Stimulated activated CD8-positive, alpha-beta memory T cell treated with anti-CD3 and anti-CD28 coated beads, Interleukin-7, amount 100 ng/mL, for 1 hour (primary cell): ENCODE measurements around the gene MYLIP.
A peak's percentile ranks its signal among the peaks of the same experiment; 100 is the strongest.

Experiments
- DNase-seq, 2 donors: peaks; one replicate each; pipeline ENCODE4 v3.0.0-alpha.2; 2020; ENCODE audit warnings: low read depth in 2 of 2

The MYLIP gene

GRCh38 chr6:16128759-16129622 lies at the start of gene MYLIP:
Gene MYLIP (plus strand): TSS chr6:16129086. CDS start chr6:16129323, 237 bp downstream.
- DNase-seq: peak; percentile 98

DNA sequence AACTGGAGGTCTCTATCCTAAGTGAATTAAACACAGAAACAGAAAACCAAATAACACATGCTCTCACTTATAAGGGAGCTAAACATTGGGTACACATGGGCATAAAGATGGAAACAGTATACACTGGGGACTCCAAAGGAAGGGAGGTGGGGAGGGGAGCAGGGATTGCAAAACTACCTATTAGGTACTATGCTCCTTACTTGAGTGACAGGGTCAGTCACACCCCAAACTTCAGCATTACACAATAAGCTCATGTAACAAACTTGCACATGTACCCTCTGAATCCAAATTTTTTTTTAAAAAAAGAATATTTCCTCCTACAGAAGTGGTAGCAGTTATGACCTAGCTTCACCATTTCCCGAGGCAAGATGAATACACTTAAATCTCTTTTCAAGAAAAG lies 49.5 kb upstream of the MYLIP start:
- no peak for DNase-seq

DNA sequence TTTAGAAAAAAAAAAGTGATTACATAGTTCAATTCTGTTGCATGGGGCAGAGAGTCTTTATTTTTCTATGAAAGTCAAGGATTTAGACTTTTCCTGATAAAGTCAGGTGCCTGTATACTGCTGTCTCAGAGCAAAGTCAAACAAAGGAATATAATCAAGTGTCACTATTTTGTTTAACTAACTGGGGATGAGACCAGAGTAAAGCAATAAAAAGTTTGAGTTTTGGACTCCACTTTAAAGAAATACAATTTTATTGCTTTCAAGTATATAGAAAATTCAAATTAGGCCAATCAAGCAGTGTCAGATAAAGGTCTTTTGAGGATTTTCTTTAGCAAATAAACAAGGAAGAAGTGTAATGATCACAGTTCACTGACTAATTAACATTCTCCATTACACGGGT lies 48.7 kb upstream of the MYLIP start:
- DNase-seq: no peak

DNA sequence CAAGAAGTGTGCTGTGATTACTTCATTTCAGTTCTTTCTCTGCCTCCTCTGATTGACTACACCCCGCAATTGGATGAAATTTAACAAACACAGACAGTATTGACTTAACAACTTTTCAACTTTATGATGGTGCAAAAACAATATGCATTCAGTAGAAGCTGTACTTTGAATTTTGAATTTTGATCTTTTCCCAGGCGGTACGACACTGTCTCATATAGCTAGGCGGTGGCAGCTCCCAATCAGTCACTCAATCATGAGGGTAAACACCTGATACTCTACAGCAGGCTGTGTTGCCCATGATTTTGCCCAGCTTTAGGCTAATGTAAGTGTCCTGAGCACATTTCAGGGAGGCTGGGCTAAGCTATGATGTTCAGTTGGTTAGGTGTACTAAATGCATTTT lies 47.6 kb upstream of the MYLIP start:
- DNase-seq: no peak

DNA sequence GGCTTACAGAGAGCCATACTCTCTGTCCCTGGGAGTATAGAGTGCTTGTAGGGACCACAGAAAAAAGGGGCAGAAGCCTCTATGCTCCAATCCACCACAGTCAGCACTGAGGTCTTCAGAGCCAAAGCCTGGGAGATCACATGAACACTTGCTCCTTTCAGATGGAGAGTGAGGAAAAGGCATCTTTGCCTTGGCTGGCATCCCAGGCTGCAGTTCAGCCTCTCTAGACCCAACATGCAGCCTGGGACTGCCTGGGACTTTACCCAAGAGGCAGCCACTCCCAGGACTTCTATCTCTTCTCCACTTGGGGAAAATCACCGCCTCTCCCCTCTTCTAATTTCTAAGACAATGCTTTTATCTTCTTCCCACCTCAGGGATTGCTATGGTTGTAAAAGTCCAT lies 46.5 kb upstream of the MYLIP start:
- no peak for DNase-seq

GRCh38 chr6:16086965-16087364 lies 41.9 kb upstream of the MYLIP start:
- DNase-seq: no peak

DNA sequence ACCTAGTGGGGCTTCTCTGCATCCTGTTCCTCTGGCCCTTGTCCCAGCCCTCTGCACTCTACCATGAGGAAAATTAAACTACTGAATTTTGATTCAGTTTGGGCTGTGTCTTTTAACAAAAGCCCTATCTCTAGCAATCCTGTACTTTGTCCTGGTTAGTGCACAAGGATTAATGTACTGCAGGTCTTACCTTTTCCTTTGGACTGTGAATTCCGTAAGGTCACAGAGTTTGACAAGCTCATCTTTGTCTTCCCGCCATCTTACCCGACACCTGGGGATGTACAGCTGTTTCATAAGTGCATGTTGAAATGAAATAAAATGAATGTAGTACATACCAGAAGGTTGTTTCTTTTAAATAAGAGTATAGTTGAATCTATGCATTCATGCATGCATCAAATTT lies 41.5 kb upstream of the MYLIP start:
- DNase-seq: no peak

GRCh38 chr6:16088409-16088808 lies 40.5 kb upstream of the MYLIP start:
- no peak for DNase-seq

- DNase-seq: no peak
These were observed 39.4 kb upstream of the MYLIP start for GRCh38 chr6:16089232-16090062.

- no peak for DNase-seq
These were observed 38.4 kb upstream of the MYLIP start for GRCh38 chr6:16090452-16090851.

DNA sequence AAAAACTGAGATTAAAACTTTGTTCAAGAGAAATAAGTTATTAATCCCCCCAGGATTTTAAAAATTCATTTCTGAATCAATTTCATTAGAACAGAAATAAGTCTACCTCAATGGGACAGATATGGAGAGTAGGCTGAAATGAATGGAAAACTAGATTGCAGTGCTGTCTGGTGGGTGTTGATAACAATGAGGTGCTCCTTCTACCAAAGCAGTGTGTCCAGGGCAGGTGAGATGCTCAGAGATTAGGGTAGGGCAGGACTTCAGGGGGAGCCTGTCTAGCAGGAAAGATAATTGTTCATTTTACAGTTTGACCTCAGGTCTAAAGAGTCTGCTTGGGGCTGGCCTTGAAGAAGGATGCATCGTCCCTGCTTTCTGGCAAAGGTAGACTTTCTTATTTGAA lies 38.0 kb upstream of the MYLIP start:
- DNase-seq: no peak

- no peak for DNase-seq
These were observed 36.7 kb upstream of the MYLIP start for GRCh38 chr6:16092140-16092539.

DNA sequence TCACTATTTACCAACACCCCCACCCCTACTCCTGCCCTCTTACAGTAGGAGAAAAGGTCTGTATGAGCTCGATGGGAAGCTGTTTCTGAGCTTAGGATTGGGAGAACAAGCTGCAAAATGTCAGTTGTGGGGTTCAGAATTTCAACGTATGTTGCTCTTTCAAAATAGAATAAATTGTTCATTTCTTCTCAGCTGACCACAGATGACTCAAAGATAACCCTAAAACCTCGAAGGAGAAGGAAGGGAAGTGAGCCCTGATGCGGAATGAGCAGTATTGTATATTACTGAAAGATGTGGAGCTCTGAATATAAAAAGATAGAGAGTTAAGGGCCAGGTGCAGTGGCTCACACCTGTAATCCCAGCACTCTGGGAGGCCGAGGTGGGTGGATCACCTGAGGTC lies 35.9 kb upstream of the MYLIP start:
- DNase-seq: no peak

DNA sequence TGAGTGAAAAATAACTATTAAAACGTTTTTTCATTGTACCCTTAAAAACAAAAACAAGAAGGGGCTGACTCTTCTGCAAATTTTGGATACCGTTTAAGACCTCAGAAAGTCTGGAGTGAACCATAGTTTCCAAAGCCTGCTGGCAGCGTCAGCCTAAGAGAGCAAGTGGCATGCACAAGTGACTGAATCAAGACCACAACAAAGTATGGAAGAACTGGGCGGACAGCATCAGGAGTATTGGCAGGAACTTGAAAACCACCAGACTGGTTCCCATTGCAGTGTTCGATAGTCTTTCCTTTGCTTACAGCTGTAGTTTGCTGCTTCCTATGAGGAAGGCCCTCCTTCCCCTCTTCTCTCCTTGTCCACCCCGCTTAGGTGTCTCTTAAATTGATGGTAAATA lies 33.7 kb upstream of the MYLIP start:
- DNase-seq: no peak

- no peak for DNase-seq
These were observed 31.3 kb upstream of the MYLIP start for GRCh38 chr6:16097382-16098171.

GRCh38 chr6:16098211-16098610 lies 30.7 kb upstream of the MYLIP start:
- no peak for DNase-seq

- DNase-seq: no peak
These were observed 26.7 kb upstream of the MYLIP start for GRCh38 chr6:16102208-16102607.

DNA sequence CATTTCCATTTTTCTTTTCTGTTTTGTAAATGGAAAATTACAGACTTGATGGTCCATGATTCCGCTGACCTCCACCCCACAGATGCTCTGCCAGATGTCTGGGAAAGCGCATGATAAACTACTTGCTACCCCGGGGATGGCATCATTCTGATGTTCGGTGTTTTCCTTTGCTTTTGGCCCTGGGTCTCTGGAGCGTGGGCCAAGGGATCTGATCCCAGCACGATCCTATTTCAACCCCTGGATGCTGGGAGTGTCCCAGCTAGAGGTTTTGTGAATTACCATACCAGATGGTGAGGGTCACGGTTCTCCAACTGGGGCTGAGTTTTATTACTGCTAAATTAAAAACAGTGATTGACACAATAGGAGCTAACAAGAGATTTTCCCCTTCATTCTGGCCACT lies 25.2 kb upstream of the MYLIP start:
- DNase-seq: no peak

GRCh38 chr6:16104624-16105433 lies 24.1 kb upstream of the MYLIP start:
- DNase-seq: no peak

DNA sequence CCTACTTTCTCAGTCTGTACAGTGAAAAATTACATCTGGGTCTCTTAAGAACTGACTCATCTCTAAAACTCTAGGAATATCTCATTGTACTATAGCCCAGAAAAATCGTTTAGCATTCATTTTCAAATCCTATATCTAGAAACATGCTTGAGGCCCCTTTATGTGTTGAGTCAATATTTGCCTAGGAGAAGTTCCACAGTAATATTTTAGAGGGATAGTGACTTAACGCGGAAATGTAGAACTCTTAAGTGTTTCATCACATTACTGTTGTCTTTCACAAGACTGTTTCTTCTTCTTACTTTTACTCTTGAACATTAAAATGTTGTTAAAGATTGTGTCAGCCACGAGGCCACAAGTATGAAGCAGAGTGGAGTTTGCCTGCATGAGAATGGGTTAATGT lies 23.0 kb upstream of the MYLIP start:
- DNase-seq: no peak
